HG02885 (cell line): Measurements from ENCODE around the gene GMDS.

ENCODE experiments used
- ATAC-seq: cut with Tn5 transposase; IDR thresholded peaks from one replicate; pipeline ENCODE4 v1.9.1; 2021; ENCODE audit warnings: mild to moderate bottlenecking; ENCODE audit not compliant: unreplicated experiment, poor library complexity

Gene GMDS

GRCh38 chr6:1652842-1653241 lies 592.6 kb downstream of the GMDS start:
- ATAC-seq: no peak

- ATAC-seq: no peak
These were observed 594.0 kb downstream of the GMDS start for GRCh38 chr6:1651362-1651761.

- no peak for ATAC-seq
These were observed 599.8 kb downstream of the GMDS start for GRCh38 chr6:1645466-1646185.

- no peak for ATAC-seq
These were observed 600.8 kb downstream of the GMDS start for GRCh38 chr6:1644516-1645060.

GRCh38 chr6:1643830-1644445 lies 601.5 kb downstream of the GMDS start:
- no peak for ATAC-seq

GRCh38 chr6:1643111-1643510 lies 602.3 kb downstream of the GMDS start:
- ATAC-seq: no peak

GRCh38 chr6:1641343-1641885 lies 604.0 kb downstream of the GMDS start:
- ATAC-seq: no peak

- ATAC-seq: no peak
These were observed 604.9 kb downstream of the GMDS start for GRCh38 chr6:1640476-1640875.

GRCh38 chr6:1639430-1639829 lies 606.0 kb downstream of the GMDS start:
- ATAC-seq: no peak

GRCh38 chr6:1636971-1637871 lies 608.2 kb downstream of the GMDS start:
- ATAC-seq: no peak

GRCh38 chr6:1636272-1636825 lies 609.1 kb downstream of the GMDS start:
- ATAC-seq: no peak

GRCh38 chr6:1635305-1636010 lies 609.9 kb downstream of the GMDS start:
- no peak for ATAC-seq

GRCh38 chr6:1634081-1634480 lies 611.3 kb downstream of the GMDS start:
- no peak for ATAC-seq

- ATAC-seq: no peak
These were observed 611.9 kb downstream of the GMDS start for GRCh38 chr6:1633366-1634021.

GRCh38 chr6:1631251-1631650 lies 614.2 kb downstream of the GMDS start:
- ATAC-seq: no peak

GRCh38 chr6:1630771-1631217 lies 614.6 kb downstream of the GMDS start:
- ATAC-seq: no peak

- no peak for ATAC-seq
These were observed 615.1 kb downstream of the GMDS start for GRCh38 chr6:1630212-1630770.

- ATAC-seq: no peak
These were observed 616.1 kb downstream of the GMDS start for GRCh38 chr6:1629316-1629715.
